Skeletal muscle tissue (tissue), 4 donors: ENCODE data around the gene STAT1. TPM values are rescaled to one million over a fixed set of nuclear protein-coding genes. Genes with fewer than 3 reads are reported as not detected.

Source experiments
- H3K27ac ChIP-seq: one replicate; pipeline ENCODE4 v1.7.0; 2013; ENCODE audit warnings: mild to moderate bottlenecking, low read depth, low read length, inconsistent platforms
- H3K27me3 ChIP-seq, 3 donors: one replicate each; pipeline ENCODE4 v1.7.0; 2013; ENCODE audit warnings: low read length in 3 of 3; ENCODE audit not compliant: control insufficient read depth in 3 of 3, insufficient read depth in 3 of 3
- H3K36me3 ChIP-seq, 3 donors: one replicate each; pipeline ENCODE4 v1.7.0; 2013; ENCODE audit warnings: low read length in 3 of 3; ENCODE audit not compliant: control insufficient read depth in 3 of 3, insufficient read depth in 3 of 3
- H3K4me1 ChIP-seq, 3 donors: one replicate each; pipeline ENCODE4 v1.7.0; 2013; ENCODE audit warnings: low read length in 3 of 3, mild to moderate bottlenecking in 3 of 3; ENCODE audit not compliant: control insufficient read depth in 3 of 3, insufficient read depth in 3 of 3
- H3K4me3 ChIP-seq, 3 donors: one replicate each; pipeline ENCODE4 v1.7.0; 2013; ENCODE audit warnings: low read length in 3 of 3
- H3K9ac ChIP-seq, 3 donors: one replicate each; pipeline ENCODE4 v1.7.0; 2013; ENCODE audit warnings: low read length in 3 of 3, mild to moderate bottlenecking in 3 of 3, moderate library complexity in 2 of 3, low read depth in 1 of 3
- H3K9me3 ChIP-seq, 3 donors: one replicate each; pipeline ENCODE4 v1.7.0; 2013; ENCODE audit warnings: low read length in 3 of 3; ENCODE audit not compliant: control insufficient read depth in 3 of 3
- total RNA-seq: library from RNA; depleted of rRNA; stranded (reverse); fragments of >200 nt; gene quantifications from one replicate; pipeline ENCODE4 v1.2.3, GENCODE V29; 2014
- donor health status: Osteomylitis.

Gene STAT1
- total RNA-seq, 1 donor from 2014 or later, result 30.3 TPM

DNA sequence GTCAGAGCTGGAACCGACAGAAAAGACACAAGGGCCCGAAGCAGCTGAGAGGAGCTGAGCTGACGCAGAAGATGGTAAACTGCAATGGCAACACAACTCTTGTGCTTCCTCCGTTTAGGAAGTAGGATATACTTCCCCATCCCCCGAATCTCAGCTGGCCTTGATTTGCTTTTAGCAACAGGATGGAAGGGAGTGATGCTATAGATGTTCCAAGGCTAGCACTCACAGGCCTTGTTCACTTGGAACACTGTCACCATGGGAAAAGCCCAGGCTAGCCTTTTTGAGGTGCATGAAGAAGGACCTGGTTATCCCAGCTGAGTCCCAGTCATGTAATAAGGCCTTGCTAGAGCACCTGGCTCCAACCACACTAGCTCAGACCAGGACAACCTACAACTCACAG lies 26.0 kb downstream of the STAT1 start:
- H3K9me3 ChIP-seq, result no peaks in the 10 kb centered on the region
- H3K9ac ChIP-seq, result no peak overlapping the region
- H3K27ac ChIP-seq, result no peak overlapping the region
- no peaks in the 10 kb centered on the region for H3K27me3 ChIP-seq
- H3K4me3 ChIP-seq, result no peak overlapping the region
- peaks cover 63 to 84% (median 84%) of the 10 kb centered on the region in 3 donors for H3K36me3 ChIP-seq
- H3K4me1 ChIP-seq, result no peaks in the 10 kb centered on the region

DNA sequence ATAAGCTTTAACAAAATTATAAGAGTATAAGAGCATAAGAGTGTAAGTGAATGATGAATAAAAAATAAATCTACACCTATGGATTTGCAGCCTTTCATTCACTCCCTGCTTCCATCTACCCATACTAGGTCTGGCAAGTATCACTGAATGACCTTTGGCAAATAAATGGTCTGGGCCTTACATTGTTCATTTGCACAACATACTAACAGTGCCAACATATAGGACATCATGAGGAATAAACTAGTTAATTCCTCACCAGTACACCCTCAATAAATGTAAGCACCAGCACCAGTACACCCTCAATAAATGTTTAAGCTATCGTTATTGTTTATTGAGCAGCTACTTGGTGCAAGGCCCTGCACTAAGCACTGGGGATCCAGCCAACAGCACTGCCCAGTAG lies 26.9 kb downstream of the STAT1 start:
- no peak overlapping the region for H3K27ac ChIP-seq
- no peak overlapping the region for H3K9ac ChIP-seq
- peaks cover 66 to 89% (median 87%) of the 10 kb centered on the region in 3 donors for H3K36me3 ChIP-seq
- no peaks in the 10 kb centered on the region for H3K4me1 ChIP-seq
- H3K27me3 ChIP-seq, result no peaks in the 10 kb centered on the region
- H3K4me3 ChIP-seq, result no peak overlapping the region
- H3K9me3 ChIP-seq, result no peaks in the 10 kb centered on the region

DNA sequence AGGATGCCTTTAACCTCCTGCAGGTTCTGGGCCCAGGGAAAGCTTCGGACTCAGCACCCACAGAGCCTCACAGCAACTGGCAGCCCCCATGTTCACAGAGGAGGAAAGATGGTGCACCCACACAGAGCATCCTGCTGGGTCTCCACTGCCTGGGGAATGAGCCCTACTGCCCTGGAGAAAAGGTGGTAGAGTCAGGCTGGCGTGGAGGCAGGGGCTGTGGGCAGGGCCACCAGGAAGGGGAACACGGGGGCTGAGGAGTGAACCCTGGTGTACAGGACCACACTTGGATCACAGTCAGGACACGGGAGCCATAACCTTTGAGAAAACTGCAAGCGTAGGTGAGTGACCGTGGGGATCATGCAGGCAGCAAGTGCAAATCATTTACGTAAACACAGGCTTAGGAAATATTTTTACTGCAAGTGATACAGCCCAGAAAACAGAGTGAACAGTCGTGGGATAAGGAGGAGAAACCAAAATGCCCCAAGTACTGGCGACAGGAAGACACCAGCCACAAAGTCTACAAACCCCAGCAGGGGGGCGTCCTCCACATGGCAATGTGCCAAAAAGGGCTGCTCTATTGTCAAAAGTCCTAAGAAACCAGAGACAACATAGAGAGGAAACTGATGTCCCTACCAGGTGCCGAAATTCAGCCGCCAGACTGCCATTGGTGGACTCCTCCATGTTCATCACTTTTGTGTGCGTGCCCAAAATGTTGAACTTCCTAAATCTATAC lies 27.6 kb downstream of the STAT1 start:
- Histone ChIP-seq H3K9ac (no peak overlapping the region), H3K9me3 (no peaks in the 10 kb centered on the region), H3K27me3 (no peaks in the 10 kb centered on the region), H3K36me3 (peaks cover 69 to 91% (median 87%) of the 10 kb centered on the region in 3 donors), H3K4me1 (no peaks in the 10 kb centered on the region), H3K4me3 (no peak overlapping the region), H3K27ac (no peak overlapping the region)

DNA sequence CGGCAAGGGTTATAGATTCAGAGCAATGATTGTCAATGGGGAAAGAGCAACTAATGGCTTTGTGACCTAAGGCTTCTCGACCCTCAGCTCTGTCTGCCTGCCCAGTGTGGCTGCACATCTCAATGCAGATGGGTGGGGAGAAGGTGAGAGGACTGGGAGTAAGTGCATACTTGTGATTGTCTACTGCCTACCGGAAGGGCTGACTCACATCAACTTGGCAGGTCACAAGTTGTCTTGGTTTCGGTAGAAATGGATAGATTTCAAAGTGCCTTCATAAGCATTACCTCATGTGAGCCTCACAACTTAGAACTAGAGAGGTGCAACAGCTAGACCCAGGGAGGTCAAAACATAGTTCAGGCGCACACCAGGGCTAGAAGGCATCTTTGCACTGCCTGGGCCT lies 29.4 kb downstream of the STAT1 start:
- Histone ChIP-seq H3K27me3 (no peaks in the 10 kb centered on the region), H3K36me3 (peaks cover 76 to 89% (median 87%) of the 10 kb centered on the region in 3 donors), H3K9me3 (no peaks in the 10 kb centered on the region), H3K9ac (no peak overlapping the region), H3K27ac (no peak overlapping the region), H3K4me1 (peaks cover 0 to 4% (median 0%) of the 10 kb centered on the region in 3 donors), H3K4me3 (no peak overlapping the region)

DNA sequence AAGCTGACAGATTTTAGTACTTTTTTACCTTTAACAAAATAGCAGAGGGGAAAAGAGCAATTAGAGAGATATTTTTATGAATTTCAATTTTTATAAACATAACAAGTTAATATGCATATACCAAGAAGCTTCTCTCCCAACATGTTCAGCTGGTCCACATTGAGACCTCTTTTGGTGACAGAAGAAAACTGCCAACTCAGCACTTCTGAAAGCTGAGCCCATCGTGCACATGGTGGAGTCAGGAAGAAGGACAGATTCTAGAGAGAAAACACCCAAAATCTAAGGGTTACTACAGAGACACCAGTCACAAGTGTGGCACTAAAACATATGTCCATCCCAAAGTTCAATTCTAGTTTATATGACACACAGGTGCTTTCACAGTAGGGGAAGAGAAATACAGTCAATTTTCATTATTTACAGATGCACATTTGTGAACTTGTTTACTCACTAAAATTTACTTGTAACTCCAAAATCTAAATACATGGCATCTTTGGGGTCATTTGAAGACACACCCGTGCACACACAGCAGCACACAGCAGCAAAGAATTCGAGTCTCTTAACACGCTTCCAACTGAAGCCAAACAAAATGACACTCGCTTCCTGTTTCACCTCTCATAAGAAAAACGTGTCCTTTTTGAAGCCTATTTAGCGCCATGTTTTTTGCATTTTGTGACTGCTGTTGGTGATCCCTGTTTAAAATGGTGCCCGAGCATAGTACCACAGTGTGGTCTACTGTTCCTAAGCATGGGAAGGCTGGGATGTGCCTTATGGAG lies 31.5 kb downstream of the STAT1 start:
- no peak overlapping the region for H3K9ac ChIP-seq
- no peaks in the 10 kb centered on the region for H3K27me3 ChIP-seq
- H3K36me3 ChIP-seq, result peaks cover 80 to 93% (median 85%) of the 10 kb centered on the region in 3 donors
- no peak overlapping the region for H3K27ac ChIP-seq
- peaks cover 0 to 7% (median 0%) of the 10 kb centered on the region in 3 donors for H3K4me1 ChIP-seq
- no peaks in the 10 kb centered on the region for H3K9me3 ChIP-seq
- no peak overlapping the region for H3K4me3 ChIP-seq

DNA sequence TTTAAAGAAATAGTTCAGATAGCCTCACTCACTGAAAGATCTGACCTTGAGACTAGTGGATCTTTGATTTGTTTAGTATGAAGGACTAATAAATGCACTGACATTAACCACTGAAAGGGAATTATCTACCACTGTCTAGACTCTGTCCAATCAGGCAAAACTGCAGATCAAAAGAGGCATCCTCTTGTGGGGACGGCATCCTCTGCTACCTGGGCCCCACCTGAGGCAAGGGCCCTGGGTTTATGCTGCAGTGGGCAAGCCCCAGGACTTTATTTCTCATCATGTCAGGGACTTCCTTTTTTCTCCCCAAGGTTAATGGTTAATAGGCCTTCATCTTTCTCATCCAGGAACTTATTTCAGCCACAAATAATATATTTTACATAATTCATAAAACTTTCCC lies 32.2 kb downstream of the STAT1 start:
- H3K27ac ChIP-seq, result no peak overlapping the region
- H3K4me3 ChIP-seq, result no peak overlapping the region
- H3K9ac ChIP-seq, result no peak overlapping the region
- H3K4me1 ChIP-seq, result peaks cover 0 to 7% (median 0%) of the 10 kb centered on the region in 3 donors
- no peaks in the 10 kb centered on the region for H3K27me3 ChIP-seq
- H3K36me3 ChIP-seq, result peaks cover 76 to 93% (median 81%) of the 10 kb centered on the region in 3 donors
- H3K9me3 ChIP-seq, result no peaks in the 10 kb centered on the region

DNA sequence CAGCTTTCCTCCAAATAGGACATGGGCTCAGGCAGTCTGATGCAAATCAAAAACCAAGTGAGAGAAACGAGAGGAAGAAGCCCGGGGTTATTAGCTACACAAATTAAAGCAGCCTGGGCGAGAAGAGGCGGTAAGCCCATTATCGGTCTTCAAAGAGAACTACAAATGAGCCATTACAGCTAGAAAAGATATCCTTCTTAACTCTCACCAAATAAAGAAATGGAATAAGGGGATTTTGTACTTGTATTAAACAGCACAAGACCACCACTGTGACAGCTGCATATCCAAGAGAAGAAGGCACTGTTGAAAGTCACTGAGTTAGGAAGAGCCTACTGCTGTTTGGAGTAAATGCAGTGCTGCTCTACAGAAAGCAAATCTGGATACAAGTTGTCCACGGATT lies 32.6 kb downstream of the STAT1 start:
- Histone ChIP-seq H3K4me3 (no peak overlapping the region), H3K27ac (no peak overlapping the region), H3K27me3 (no peaks in the 10 kb centered on the region), H3K9me3 (no peaks in the 10 kb centered on the region), H3K36me3 (peaks cover 75 to 93% (median 81%) of the 10 kb centered on the region in 3 donors), H3K4me1 (peaks cover 0 to 7% (median 0%) of the 10 kb centered on the region in 3 donors), H3K9ac (no peak overlapping the region)

DNA sequence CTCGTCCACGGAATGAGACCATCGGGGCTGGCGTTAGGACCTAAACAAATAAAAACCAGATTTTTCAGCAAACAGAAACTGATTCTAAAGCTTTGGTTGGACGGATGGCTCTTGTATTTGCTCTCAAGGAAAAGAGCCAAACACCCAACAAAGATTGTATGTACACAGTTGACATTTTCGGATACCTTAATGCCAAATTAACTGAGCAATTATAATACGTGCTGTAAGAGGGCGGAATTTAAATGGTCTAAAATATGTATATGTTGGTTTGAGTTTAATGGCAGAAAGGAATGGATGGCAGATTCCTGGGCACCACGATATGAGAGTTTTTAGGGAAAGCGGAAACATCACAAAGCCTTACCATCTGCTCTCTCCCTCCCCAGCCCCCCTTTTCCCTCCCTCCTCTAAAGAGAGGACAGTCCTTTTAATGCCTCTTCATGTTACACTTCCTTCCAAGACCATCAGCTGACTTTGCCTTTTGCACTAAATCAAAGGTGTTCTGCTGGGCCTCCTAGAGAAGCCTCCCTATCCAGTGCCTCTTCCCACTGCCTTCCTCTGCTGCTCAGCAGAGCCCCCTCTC lies 33.3 kb downstream of the STAT1 start:
- H3K36me3 ChIP-seq, result peaks cover 73 to 93% (median 81%) of the 10 kb centered on the region in 3 donors
- H3K27me3 ChIP-seq, result no peaks in the 10 kb centered on the region
- no peak overlapping the region for H3K4me3 ChIP-seq
- no peaks in the 10 kb centered on the region for H3K9me3 ChIP-seq
- peaks cover 0 to 7% (median 0%) of the 10 kb centered on the region in 3 donors for H3K4me1 ChIP-seq
- H3K9ac ChIP-seq, result no peak overlapping the region
- peak overlapping the region; percentile 21 for H3K27ac ChIP-seq

DNA sequence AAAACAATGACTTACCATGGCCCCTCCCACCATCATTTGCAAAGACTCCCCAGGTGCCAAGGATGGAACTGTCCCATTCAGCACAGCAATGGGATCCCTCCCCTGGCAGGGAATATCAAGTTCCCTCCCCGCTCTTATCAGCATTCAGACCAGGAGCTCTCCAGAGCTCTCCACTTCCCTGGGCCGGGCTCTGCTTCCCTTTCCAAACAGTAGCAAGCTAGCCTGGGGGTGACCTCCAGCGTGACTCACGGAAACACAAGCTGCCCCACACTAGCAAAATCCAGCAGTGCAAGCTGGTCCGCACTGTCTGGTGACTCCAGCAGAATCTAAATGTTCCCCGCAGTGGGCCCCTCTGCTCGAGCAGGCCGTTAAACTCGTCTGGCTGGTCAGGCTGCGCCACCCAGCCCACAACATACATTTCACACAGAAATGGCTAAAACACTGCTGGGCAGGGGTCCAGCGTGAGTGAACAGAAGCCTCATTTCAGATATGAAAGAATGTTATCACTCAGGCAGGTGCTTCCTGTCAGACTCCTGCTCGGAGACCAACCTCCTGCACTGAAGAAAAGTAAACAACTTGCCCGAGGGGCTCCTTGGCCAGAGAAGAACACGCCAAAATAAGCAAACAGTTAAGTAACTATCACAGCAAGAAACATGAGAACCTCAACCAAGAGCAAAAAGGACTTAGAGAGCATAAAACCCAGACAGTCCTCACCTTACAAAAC lies 33.9 kb downstream of the STAT1 start:
- peak overlapping the region; percentile 21 for H3K27ac ChIP-seq
- H3K4me3 ChIP-seq, result no peak overlapping the region
- no peaks in the 10 kb centered on the region for H3K27me3 ChIP-seq
- H3K4me1 ChIP-seq, result peaks cover 0 to 7% (median 0%) of the 10 kb centered on the region in 3 donors
- H3K9me3 ChIP-seq, result no peaks in the 10 kb centered on the region
- no peak overlapping the region for H3K9ac ChIP-seq
- H3K36me3 ChIP-seq, result peaks cover 69 to 93% (median 78%) of the 10 kb centered on the region in 3 donors
